ENCODE data around the gene ACTL9.
"Not testable (repeated sequence)": the region's sequence is repeated elsewhere in the genome, so short reads cannot be mapped to it uniquely, and the experiment has no call there.

Gene ACTL9

GRCh38 chr19:8698433-8699063 is at the start of gene ACTL9:
Gene ACTL9 (minus strand): TSS chr19:8698795. CDS start chr19:8698701, 94 bp downstream.
- DNase-seq = no peak

GRCh38 chr19:8739291-8740065 is 40.9 kb upstream of the ACTL9 start:
- DNase-seq = not testable (repeated sequence)

GRCh38 chr19:8738377-8738776 is 39.8 kb upstream of the ACTL9 start:
- DNase-seq = no peak

- DNase-seq = no peak
These were observed 33.0 kb upstream of the ACTL9 start for GRCh38 chr19:8731428-8732169.

GRCh38 chr19:8724276-8724675 is 25.7 kb upstream of the ACTL9 start:
- no peak for DNase-seq

- no peak for DNase-seq
These were observed 23.4 kb upstream of the ACTL9 start for GRCh38 chr19:8722032-8722431.

GRCh38 chr19:8721334-8721733 is 22.7 kb upstream of the ACTL9 start, which contains the start of gene OR2Z1:
Gene OR2Z1 (plus strand): TSS chr19:8721634. CDS start chr19:8731029, 9,395 bp downstream.
- no peak for DNase-seq

- not testable (repeated sequence) for DNase-seq
These were observed 11.7 kb upstream of the ACTL9 start for GRCh38 chr19:8710337-8710736.

- DNase-seq = no peak
These were observed 7.1 kb upstream of the ACTL9 start for GRCh38 chr19:8705742-8706141.

- not testable (repeated sequence) for DNase-seq
These were observed 6.7 kb upstream of the ACTL9 start for GRCh38 chr19:8705304-8705703.

GRCh38 chr19:8703223-8703622 is 4.6 kb upstream of the ACTL9 start:
- DNase-seq = no peak

- peak; percentile 36 for DNase-seq
These were observed 3.8 kb upstream of the ACTL9 start for GRCh38 chr19:8702350-8702749.

- no peak for DNase-seq
These were observed 2.4 kb upstream of the ACTL9 start for GRCh38 chr19:8700956-8701355.

- DNase-seq = no peak
These were observed 1.3 kb upstream of the ACTL9 start for GRCh38 chr19:8699908-8700307.

- peak; percentile 30 for DNase-seq
These were observed 743 bp downstream of the ACTL9 start for GRCh38 chr19:8697671-8698432.

- no peak for DNase-seq
These were observed 1.6 kb downstream of the ACTL9 start for GRCh38 chr19:8696993-8697392.

GRCh38 chr19:8695911-8696310 is 2.7 kb downstream of the ACTL9 start:
- no peak for DNase-seq

GRCh38 chr19:8695501-8695900 is 3.1 kb downstream of the ACTL9 start:
- no peak for DNase-seq

GRCh38 chr19:8690753-8691539 is 7.6 kb downstream of the ACTL9 start:
- DNase-seq = no peak

GRCh38 chr19:8688930-8689329 is 9.7 kb downstream of the ACTL9 start:
- no peak for DNase-seq

GRCh38 chr19:8686549-8686948 is 12.0 kb downstream of the ACTL9 start:
- no peak for DNase-seq
